ENCODE data around the gene DNAJC24.

DNAJC24 gene

GRCh38 chr11:31383116-31383515, 13.5 kb downstream of the DNAJC24 start:
- Histone ChIP-seq H3K27me3 (ENCODE audit: control insufficient read depth, insufficient read depth, low read length) (no peaks in the 10 kb centered on the region), H3K9me3 (ENCODE audit: control insufficient read depth, low read length) (no peaks in the 10 kb centered on the region), H3K36me3 (ENCODE audit: control insufficient read depth, insufficient read depth, low read length) (no peaks in the 10 kb centered on the region), H3K4me2 (ENCODE audit: low read length) (no peak overlapping the region), H3K9ac (no peak overlapping the region), H3K27ac (no peak overlapping the region), H3K4me3 (ENCODE audit: low read depth, low read length) (no peak overlapping the region), H2AFZ (no peak overlapping the region), H3K4me1 (no peaks in the 10 kb centered on the region), H3K79me2 (no peaks in the 10 kb centered on the region)
- TF ChIP-seq CTCF (IDR thresholded peaks at IDR 0.05): no peak

GRCh38 chr11:31387379-31387778, 17.7 kb downstream of the DNAJC24 start:
- Histone ChIP-seq H2AFZ (no peak overlapping the region), H3K27me3 (ENCODE audit: control insufficient read depth, insufficient read depth, low read length) (no peaks in the 10 kb centered on the region), H3K27ac (no peak overlapping the region), H3K36me3 (ENCODE audit: control insufficient read depth, insufficient read depth, low read length) (no peaks in the 10 kb centered on the region), H3K4me3 (ENCODE audit: low read depth, low read length) (no peak overlapping the region), H3K9ac (no peak overlapping the region), H3K4me1 (no peaks in the 10 kb centered on the region), H3K4me2 (ENCODE audit: low read length) (no peak overlapping the region), H3K79me2 (no peaks in the 10 kb centered on the region), H3K9me3 (ENCODE audit: control insufficient read depth, low read length) (no peaks in the 10 kb centered on the region)
- no peak for TF ChIP-seq CTCF (IDR thresholded peaks at IDR 0.05)

GRCh38 chr11:31397239-31397834, 27.7 kb downstream of the DNAJC24 start:
- Histone ChIP-seq H3K9me3 (ENCODE audit: control insufficient read depth, low read length) (no peaks in the 10 kb centered on the region), H3K4me2 (ENCODE audit: low read length) (no peak overlapping the region), H3K27ac (no peak overlapping the region), H2AFZ (no peak overlapping the region), H3K79me2 (no peaks in the 10 kb centered on the region), H3K4me1 (no peaks in the 10 kb centered on the region), H3K4me3 (ENCODE audit: low read depth, low read length) (no peak overlapping the region), H3K27me3 (ENCODE audit: control insufficient read depth, insufficient read depth, low read length) (no peaks in the 10 kb centered on the region), H3K36me3 (ENCODE audit: control insufficient read depth, insufficient read depth, low read length) (no peaks in the 10 kb centered on the region), H3K9ac (no peak overlapping the region)
- TF ChIP-seq CTCF (IDR thresholded peaks at IDR 0.05): no peak

GRCh38 chr11:31404614-31405013, 35.0 kb downstream of the DNAJC24 start:
- no peak overlapping the region for H3K27ac ChIP-seq
- no peaks in the 10 kb centered on the region for H3K27me3 ChIP-seq (ENCODE audit: control insufficient read depth, insufficient read depth, low read length)
- no peaks in the 10 kb centered on the region for H3K9me3 ChIP-seq (ENCODE audit: control insufficient read depth, low read length)
- H3K9ac ChIP-seq: no peak overlapping the region
- no peak overlapping the region for H2AFZ ChIP-seq
- H3K4me3 ChIP-seq (ENCODE audit: low read depth, low read length): no peak overlapping the region
- H3K4me1 ChIP-seq: no peaks in the 10 kb centered on the region
- TF ChIP-seq CTCF (IDR thresholded peaks at IDR 0.05): no peak
- H3K4me2 ChIP-seq (ENCODE audit: low read length): no peak overlapping the region
- H3K79me2 ChIP-seq: no peaks in the 10 kb centered on the region
- no peaks in the 10 kb centered on the region for H3K36me3 ChIP-seq (ENCODE audit: control insufficient read depth, insufficient read depth, low read length)

GRCh38 chr11:31408201-31408600, 38.5 kb downstream of the DNAJC24 start:
- Histone ChIP-seq H3K9ac (no peak overlapping the region), H3K36me3 (ENCODE audit: control insufficient read depth, insufficient read depth, low read length) (no peaks in the 10 kb centered on the region), H3K4me1 (no peaks in the 10 kb centered on the region), H3K4me2 (ENCODE audit: low read length) (no peak overlapping the region), H3K27me3 (ENCODE audit: control insufficient read depth, insufficient read depth, low read length) (no peaks in the 10 kb centered on the region), H3K27ac (no peak overlapping the region), H3K4me3 (ENCODE audit: low read depth, low read length) (no peak overlapping the region), H3K79me2 (no peaks in the 10 kb centered on the region), H3K9me3 (ENCODE audit: control insufficient read depth, low read length) (no peaks in the 10 kb centered on the region), H2AFZ (no peak overlapping the region)
- no peak for TF ChIP-seq CTCF (IDR thresholded peaks at IDR 0.05)

All from parathyroid adenoma (tissue), 2 donors.